ENCODE results near the gene ATE1.

DNA sequence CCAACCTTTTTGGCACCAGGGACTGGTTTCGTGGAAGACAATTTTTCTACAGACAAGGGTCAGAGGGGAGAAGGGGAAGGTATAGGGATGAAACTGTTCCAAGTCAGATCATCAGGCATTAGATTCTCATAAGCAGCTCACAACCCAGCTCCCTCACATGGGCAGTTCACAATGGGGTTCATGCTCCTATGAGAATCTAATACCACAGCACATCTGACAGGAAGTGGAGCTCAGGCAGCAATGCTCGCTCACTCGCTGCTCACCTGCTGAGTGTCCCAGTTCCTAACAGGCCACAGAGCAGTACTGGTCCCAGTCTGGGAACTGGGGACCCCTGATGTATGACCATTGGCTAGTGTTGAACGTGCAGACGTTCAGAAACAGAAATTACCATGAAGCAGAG, 63.7 kb downstream of the ATE1 start:
- TF ChIP-seq ZBTB7A (IDR thresholded peaks at IDR 0.05; ENCODE audit: low read depth) (no peak), CEBPB (IDR thresholded peaks at IDR 0.05) (no peak), TAF1 (IDR thresholded peaks at IDR 0.05; ENCODE audit: low read depth) (no peak)

Data from Ishikawa (cell line).